Measurements from ENCODE around the gene C16orf86. TPM values are rescaled to one million over a fixed set of nuclear protein-coding genes. Genes with fewer than 3 reads are reported as not detected.

C16orf86 gene
- polyA plus RNA-seq, 2 of the 4 experiments (the other 2 are of a cell fraction) = 0.06 TPM; not detected in 1

DNA sequence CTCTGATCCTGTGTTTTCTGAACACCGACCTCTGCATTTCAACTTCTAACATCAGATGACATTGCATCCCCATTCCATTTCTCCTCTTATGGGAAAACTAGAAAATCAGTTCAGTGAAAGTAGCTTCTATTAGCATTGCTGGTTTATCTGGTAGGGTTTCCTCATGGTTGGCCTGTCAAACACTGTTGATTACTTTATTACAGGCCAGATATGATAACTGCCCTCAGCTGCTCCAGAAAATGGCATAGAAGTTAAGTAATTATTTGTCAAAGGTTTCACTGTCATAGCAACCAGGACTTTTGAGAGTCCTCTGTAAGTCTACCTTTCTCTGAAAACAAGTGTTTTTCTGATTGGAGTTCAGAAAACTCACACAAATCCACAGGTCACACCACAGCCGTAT, 49.5 kb downstream of the C16orf86 start:
- no peaks in the 10 kb centered on the region for H3K9me3 ChIP-seq
- DNase-seq (ENCODE audit: low read depth in 1 of 2, low spot score in 1 of 2) = no peak
- ChIA-PET POLR2A (no interaction called here), CTCF (no interaction called here)
- TF ChIP-seq HDAC2 (IDR thresholded peaks at IDR 0.05) (no peak), FOXS1 (CRISPR knock-in tag; IDR thresholded peaks at IDR 0.05) (no peak), SREBF2 (IDR thresholded peaks at IDR 0.05) (no peak), RNF2 (IDR thresholded peaks at IDR 0.05; ENCODE audit: borderline replicate concordance, low read depth) (no peak)
- no peak for FAIRE-seq
- no peak overlapping the region for H3K4me3 ChIP-seq
- 90% methylated on average over 2 of the region's 2 CpGs for WGBS (ENCODE audit: missing lambda C conversion rate)
- H3K4me2 ChIP-seq = no peak overlapping the region
- ATAC-seq = no peak
- no peak overlapping the region for H3K27ac ChIP-seq
- H3K4me1 ChIP-seq = peaks cover 15% of the 10 kb centered on the region

Other genes with a start within 250 kb of the C16orf86 start
- 0.53 and 0.75 TPM in 2 replicates for gene HSD11B2, start 235.7 kb upstream of the C16orf86 start, polyA plus RNA-seq (2011; rRNA removed)
- gene HSD11B2, start 235.7 kb upstream of the C16orf86 start, polyA plus RNA-seq (2017; fragmentation: RNase III; extraction: RNeasy Plus Mini Kit Qiagen cat#74134 plus additional on column Dnase treatment) = 0.93 to 1.6 TPM (median 1.2 TPM) in 3 replicates
- 45.6 and 45.7 TPM in 2 replicates for gene ATP6V0D1, start 185.7 kb upstream of the C16orf86 start, polyA plus RNA-seq (2011; rRNA removed)
- gene ATP6V0D1, start 185.7 kb upstream of the C16orf86 start, polyA plus RNA-seq (2017; fragmentation: RNase III; extraction: RNeasy Plus Mini Kit Qiagen cat#74134 plus additional on column Dnase treatment) = 96.5 to 103 TPM (median 101 TPM) in 3 replicates
- not detected in 2 replicates for gene AGRP, start 183.3 kb upstream of the C16orf86 start, polyA plus RNA-seq (2011; rRNA removed)
- not detected in 3 replicates for gene AGRP, start 183.3 kb upstream of the C16orf86 start, polyA plus RNA-seq (2017; fragmentation: RNase III; extraction: RNeasy Plus Mini Kit Qiagen cat#74134 plus additional on column Dnase treatment)
- 5.6 and 7.2 TPM in 2 replicates for gene RIPOR1, start 138.0 kb upstream of the C16orf86 start, polyA plus RNA-seq (2011; rRNA removed)
- gene RIPOR1, start 138.0 kb upstream of the C16orf86 start, polyA plus RNA-seq (2017; fragmentation: RNase III; extraction: RNeasy Plus Mini Kit Qiagen cat#74134 plus additional on column Dnase treatment) = 22.5 to 24.7 TPM (median 23.0 TPM) in 3 replicates
- 51.5 and 58.4 TPM in 2 replicates for gene CTCF, start 104.3 kb upstream of the C16orf86 start, polyA plus RNA-seq (2011; rRNA removed)
- gene CTCF, start 104.3 kb upstream of the C16orf86 start, polyA plus RNA-seq (2017; fragmentation: RNase III; extraction: RNeasy Plus Mini Kit Qiagen cat#74134 plus additional on column Dnase treatment) = 38.6 to 42.5 TPM (median 40.8 TPM) in 3 replicates
- 0.39 and 0.62 TPM in 2 replicates for gene CARMIL2, start 21.7 kb upstream of the C16orf86 start, polyA plus RNA-seq (2011; rRNA removed)
- 0.95 to 1.3 TPM (median 1.2 TPM) in 3 replicates for gene CARMIL2, start 21.7 kb upstream of the C16orf86 start, polyA plus RNA-seq (2017; fragmentation: RNase III; extraction: RNeasy Plus Mini Kit Qiagen cat#74134 plus additional on column Dnase treatment)
- gene ACD, start 6.6 kb upstream of the C16orf86 start, polyA plus RNA-seq (2011; rRNA removed) = 19.4 and 22.2 TPM in 2 replicates
- 25.3 to 26.5 TPM (median 26.4 TPM) in 3 replicates for gene ACD, start 6.6 kb upstream of the C16orf86 start, polyA plus RNA-seq (2017; fragmentation: RNase III; extraction: RNeasy Plus Mini Kit Qiagen cat#74134 plus additional on column Dnase treatment)
- 1.7 and 1.8 TPM in 2 replicates for gene PARD6A, start 5.9 kb upstream of the C16orf86 start, polyA plus RNA-seq (2011; rRNA removed)
- 1.4 to 2.2 TPM (median 1.9 TPM) in 3 replicates for gene PARD6A, start 5.9 kb upstream of the C16orf86 start, polyA plus RNA-seq (2017; fragmentation: RNase III; extraction: RNeasy Plus Mini Kit Qiagen cat#74134 plus additional on column Dnase treatment)
- 4.0 and 4.3 TPM in 2 replicates for gene ENKD1, start 64 bp upstream of the C16orf86 start, polyA plus RNA-seq (2011; rRNA removed)
- gene ENKD1, start 64 bp upstream of the C16orf86 start, polyA plus RNA-seq (2017; fragmentation: RNase III; extraction: RNeasy Plus Mini Kit Qiagen cat#74134 plus additional on column Dnase treatment) = 11.1 to 12.6 TPM (median 12.2 TPM) in 3 replicates
- gene GFOD2, start 52.5 kb downstream of the C16orf86 start, polyA plus RNA-seq (2011; rRNA removed) = 10.3 and 11.0 TPM in 2 replicates
- 16.1 to 17.8 TPM (median 16.4 TPM) in 3 replicates for gene GFOD2, start 52.5 kb downstream of the C16orf86 start, polyA plus RNA-seq (2017; fragmentation: RNase III; extraction: RNeasy Plus Mini Kit Qiagen cat#74134 plus additional on column Dnase treatment)
- 9.8 and 11.1 TPM in 2 replicates for gene RANBP10, start 139.7 kb downstream of the C16orf86 start, polyA plus RNA-seq (2011; rRNA removed)
- gene RANBP10, start 139.7 kb downstream of the C16orf86 start, polyA plus RNA-seq (2017; fragmentation: RNase III; extraction: RNeasy Plus Mini Kit Qiagen cat#74134 plus additional on column Dnase treatment) = 6.9 to 7.5 TPM (median 7.5 TPM) in 3 replicates
- gene TSNAXIP1, start 140.1 kb downstream of the C16orf86 start, polyA plus RNA-seq (2011; rRNA removed) = 0.68 and 0.78 TPM in 2 replicates
- 0.97 to 1.2 TPM (median 1.1 TPM) in 3 replicates for gene TSNAXIP1, start 140.1 kb downstream of the C16orf86 start, polyA plus RNA-seq (2017; fragmentation: RNase III; extraction: RNeasy Plus Mini Kit Qiagen cat#74134 plus additional on column Dnase treatment)
- 33.2 and 44.0 TPM in 2 replicates for gene THAP11, start 175.5 kb downstream of the C16orf86 start, polyA plus RNA-seq (2011; rRNA removed)
- gene THAP11, start 175.5 kb downstream of the C16orf86 start, polyA plus RNA-seq (2017; fragmentation: RNase III; extraction: RNeasy Plus Mini Kit Qiagen cat#74134 plus additional on column Dnase treatment) = 27.2 to 30.9 TPM (median 30.0 TPM) in 3 replicates
- 168 and 209 TPM in 2 replicates for gene NUTF2, start 180.1 kb downstream of the C16orf86 start, polyA plus RNA-seq (2011; rRNA removed)
- 270 to 301 TPM (median 287 TPM) in 3 replicates for gene NUTF2, start 180.1 kb downstream of the C16orf86 start, polyA plus RNA-seq (2017; fragmentation: RNase III; extraction: RNeasy Plus Mini Kit Qiagen cat#74134 plus additional on column Dnase treatment)
- gene CENPT, start 180.9 kb downstream of the C16orf86 start, polyA plus RNA-seq (2011; rRNA removed) = 18.2 and 19.1 TPM in 2 replicates
- gene CENPT, start 180.9 kb downstream of the C16orf86 start, polyA plus RNA-seq (2017; fragmentation: RNase III; extraction: RNeasy Plus Mini Kit Qiagen cat#74134 plus additional on column Dnase treatment) = 35.9 to 40.3 TPM (median 36.9 TPM) in 3 replicates
- 21.0 and 35.3 TPM in 2 replicates for gene EDC4, start 206.2 kb downstream of the C16orf86 start, polyA plus RNA-seq (2011; rRNA removed)
- 54.9 to 60.4 TPM (median 58.1 TPM) in 3 replicates for gene EDC4, start 206.2 kb downstream of the C16orf86 start, polyA plus RNA-seq (2017; fragmentation: RNase III; extraction: RNeasy Plus Mini Kit Qiagen cat#74134 plus additional on column Dnase treatment)
- 0.22 and 0.34 TPM in 2 replicates for gene NRN1L, start 218.1 kb downstream of the C16orf86 start, polyA plus RNA-seq (2011; rRNA removed)
- gene NRN1L, start 218.1 kb downstream of the C16orf86 start, polyA plus RNA-seq (2017; fragmentation: RNase III; extraction: RNeasy Plus Mini Kit Qiagen cat#74134 plus additional on column Dnase treatment) = not detected in 3 replicates
- 15.1 and 18.2 TPM in 2 replicates for gene PSKH1, start 226.4 kb downstream of the C16orf86 start, polyA plus RNA-seq (2011; rRNA removed)
- gene PSKH1, start 226.4 kb downstream of the C16orf86 start, polyA plus RNA-seq (2017; fragmentation: RNase III; extraction: RNeasy Plus Mini Kit Qiagen cat#74134 plus additional on column Dnase treatment) = 14.6 to 15.8 TPM (median 15.7 TPM) in 3 replicates

Measured in A549 (cell line).